ENCODE measurements around the gene DPH1.

DNA sequence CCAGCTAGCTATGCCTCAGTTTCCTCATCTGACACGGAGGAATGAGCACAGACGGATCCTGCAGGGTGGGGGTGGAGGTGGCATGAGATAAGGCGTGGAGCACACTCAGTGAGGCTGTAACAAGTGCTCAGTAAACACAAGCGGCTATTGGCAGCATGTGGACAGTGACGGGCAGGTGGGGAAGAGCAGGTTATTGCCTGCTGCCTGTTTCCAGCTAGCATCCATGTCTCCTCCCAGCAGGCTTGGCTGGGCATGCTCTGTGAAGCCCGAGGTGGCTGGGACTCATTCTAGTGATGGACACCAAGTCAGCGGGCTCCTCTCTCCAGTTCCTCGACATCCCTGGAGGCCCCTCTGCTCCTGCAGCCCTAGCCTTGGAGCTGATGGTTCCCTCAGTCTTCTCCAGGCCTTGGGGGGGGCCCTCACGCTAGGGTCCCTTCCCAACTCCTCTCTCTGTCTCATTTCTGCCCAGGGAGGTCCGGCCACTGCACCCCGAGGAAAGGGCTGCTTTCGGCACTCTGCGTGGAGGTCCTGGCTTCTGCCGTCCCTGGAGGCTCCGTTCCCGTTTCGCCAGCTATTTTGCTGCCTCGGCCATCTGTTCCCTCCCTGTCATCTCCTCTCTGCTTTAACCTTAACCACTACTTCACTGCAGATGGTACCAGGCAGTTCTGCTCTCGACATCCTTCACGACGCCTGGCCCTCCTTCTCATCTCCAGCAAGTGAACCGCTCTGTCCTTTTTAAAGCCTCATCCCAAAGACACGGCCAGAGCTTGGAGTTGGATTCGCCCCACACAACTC lies 11.0 kb upstream of the DPH1 start:
- TF ChIP-seq, protein P1, sequence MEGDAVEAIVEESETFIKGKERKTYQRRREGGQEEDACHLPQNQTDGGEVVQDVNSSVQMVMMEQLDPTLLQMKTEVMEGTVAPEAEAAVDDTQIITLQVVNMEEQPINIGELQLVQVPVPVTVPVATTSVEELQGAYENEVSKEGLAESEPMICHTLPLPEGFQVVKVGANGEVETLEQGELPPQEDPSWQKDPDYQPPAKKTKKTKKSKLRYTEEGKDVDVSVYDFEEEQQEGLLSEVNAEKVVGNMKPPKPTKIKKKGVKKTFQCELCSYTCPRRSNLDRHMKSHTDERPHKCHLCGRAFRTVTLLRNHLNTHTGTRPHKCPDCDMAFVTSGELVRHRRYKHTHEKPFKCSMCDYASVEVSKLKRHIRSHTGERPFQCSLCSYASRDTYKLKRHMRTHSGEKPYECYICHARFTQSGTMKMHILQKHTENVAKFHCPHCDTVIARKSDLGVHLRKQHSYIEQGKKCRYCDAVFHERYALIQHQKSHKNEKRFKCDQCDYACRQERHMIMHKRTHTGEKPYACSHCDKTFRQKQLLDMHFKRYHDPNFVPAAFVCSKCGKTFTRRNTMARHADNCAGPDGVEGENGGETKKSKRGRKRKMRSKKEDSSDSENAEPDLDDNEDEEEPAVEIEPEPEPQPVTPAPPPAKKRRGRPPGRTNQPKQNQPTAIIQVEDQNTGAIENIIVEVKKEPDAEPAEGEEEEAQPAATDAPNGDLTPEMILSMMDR (IDR thresholded peaks at IDR 0.05), result no peak
- no peak for TF ChIP-seq EP300 (IDR thresholded peaks at IDR 0.05)
- no peak for TF ChIP-seq POLR2A (IDR thresholded peaks at IDR 0.05)
